C4-2B (cell line): ENCODE results near the gene IFNA14.
"Not testable (repeated sequence)": the region's sequence is repeated elsewhere in the genome, so short reads cannot be mapped to it uniquely, and the experiment has no call there.

ENCODE experiments used
- ZFX ChIP-seq: fragments of 450-650 bp; IDR thresholded peaks from 2 replicates; pipeline ENCODE4 v1.6.1; 2017
- TF ChIP-seq, protein P1 (sequence below): fragments of 450-650 bp; conservative IDR thresholded peaks from 2 replicates; pipeline ENCODE4 v1.5.1; 2017; ENCODE audit warnings: mild to moderate bottlenecking

DNA sequence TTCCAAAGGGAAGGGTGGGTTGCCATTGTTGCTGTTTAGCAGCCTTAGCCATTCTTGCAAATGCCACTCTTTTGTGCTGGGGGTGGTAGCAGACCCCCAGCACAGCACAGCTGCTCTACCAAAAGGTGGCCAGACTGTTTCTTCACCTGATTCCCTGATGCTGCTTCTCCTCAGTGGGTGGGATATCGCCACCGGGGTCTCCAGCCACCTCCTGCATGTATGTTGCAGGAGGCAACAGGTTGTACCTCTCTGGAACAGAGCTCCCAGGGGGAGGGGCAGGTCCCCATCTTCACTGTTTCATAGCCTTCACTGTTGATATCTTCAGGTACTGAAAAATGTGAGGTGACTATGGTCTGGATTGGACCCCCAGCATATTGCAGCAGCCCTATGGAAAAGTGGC lies 29.0 kb downstream of the IFNA14 start:
- TF ChIP-seq, protein P1, sequence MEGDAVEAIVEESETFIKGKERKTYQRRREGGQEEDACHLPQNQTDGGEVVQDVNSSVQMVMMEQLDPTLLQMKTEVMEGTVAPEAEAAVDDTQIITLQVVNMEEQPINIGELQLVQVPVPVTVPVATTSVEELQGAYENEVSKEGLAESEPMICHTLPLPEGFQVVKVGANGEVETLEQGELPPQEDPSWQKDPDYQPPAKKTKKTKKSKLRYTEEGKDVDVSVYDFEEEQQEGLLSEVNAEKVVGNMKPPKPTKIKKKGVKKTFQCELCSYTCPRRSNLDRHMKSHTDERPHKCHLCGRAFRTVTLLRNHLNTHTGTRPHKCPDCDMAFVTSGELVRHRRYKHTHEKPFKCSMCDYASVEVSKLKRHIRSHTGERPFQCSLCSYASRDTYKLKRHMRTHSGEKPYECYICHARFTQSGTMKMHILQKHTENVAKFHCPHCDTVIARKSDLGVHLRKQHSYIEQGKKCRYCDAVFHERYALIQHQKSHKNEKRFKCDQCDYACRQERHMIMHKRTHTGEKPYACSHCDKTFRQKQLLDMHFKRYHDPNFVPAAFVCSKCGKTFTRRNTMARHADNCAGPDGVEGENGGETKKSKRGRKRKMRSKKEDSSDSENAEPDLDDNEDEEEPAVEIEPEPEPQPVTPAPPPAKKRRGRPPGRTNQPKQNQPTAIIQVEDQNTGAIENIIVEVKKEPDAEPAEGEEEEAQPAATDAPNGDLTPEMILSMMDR = not testable (repeated sequence)
- TF ChIP-seq ZFX = not testable (repeated sequence)
